OCI-LY1 (cell line): ENCODE measurements around the gene MRC2.

Experiments
- CTCF ChIP-seq: fragments of 200-600 bp; sonication (generic), shearing (Covaris generic); IDR thresholded peaks from 2 replicates; pipeline ENCODE4 v1.5.1; 2017; ENCODE audit warnings: mild to moderate bottlenecking, antibody characterized with exemption, low read length, moderate library complexity, mixed read lengths
- EZH2 ChIP-seq: fragments of 200-600 bp; sonication (generic), shearing (Covaris generic); IDR thresholded peaks from 2 replicates; pipeline ENCODE4 v1.8.0; 2017; ENCODE audit warnings: borderline replicate concordance, mixed run types, mild to moderate bottlenecking, antibody characterized with exemption, low read length, moderate library complexity, mixed read lengths

DNA sequence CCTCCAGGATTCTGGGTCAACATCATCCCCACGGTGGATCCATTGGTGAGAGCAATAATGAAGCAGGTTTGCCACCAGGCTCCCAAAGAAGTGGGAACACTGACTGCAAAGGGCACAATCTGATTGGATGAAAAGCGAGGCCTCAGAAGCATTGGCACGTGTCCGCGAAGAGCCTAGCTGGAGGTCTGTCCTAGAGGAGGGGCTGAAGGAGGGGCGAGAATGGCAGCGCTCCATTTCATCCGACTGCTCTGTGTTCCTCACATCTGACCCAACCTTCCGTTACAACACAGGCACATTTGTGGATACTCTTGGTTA is 79.9 kb downstream of the MRC2 start:
- TF ChIP-seq CTCF (no peak), EZH2 (no peak)
